Stimulated activated naive B cell treated with anti-CD40 and anti-IgM and Interleukin-4, amounts not matched to agents 10 μg/mL and 1 μg/mL and 100 μg/mL, for 72 hours (primary cell): ENCODE results near the gene C1orf159.
A peak's percentile ranks its signal among the peaks of the same experiment; 100 is the strongest.
"Not testable (repeated sequence)": the region's sequence is repeated elsewhere in the genome, so short reads cannot be mapped to it uniquely, and the experiment has no call there.

Experiments used
- ATAC-seq, 2 donors: fragments of 150-1000 bp; cut with Tn5 transposase; replicated peaks; 2 replicates each; pipeline ENCODE4 v1.10.0; 2021; ENCODE audit warnings: moderate library complexity in 1 of 2
- DNase-seq: peaks from one replicate; pipeline ENCODE4 v3.0.0; 2021
- H3K27ac Mint-ChIP-seq: one replicate; pipeline ENCODE4 v1.8.0; 2022; ENCODE audit warnings: mild to moderate bottlenecking, mixed read lengths
- H3K27me3 Mint-ChIP-seq, 2 donors: one replicate each; pipeline ENCODE4 v1.8.0; 2022; ENCODE audit warnings: mixed read lengths in 2 of 2
- H3K36me3 Mint-ChIP-seq, 2 donors: one replicate each; pipeline ENCODE4 v1.8.0; 2022; ENCODE audit warnings: mixed read lengths in 2 of 2, mild to moderate bottlenecking in 1 of 2
- H3K4me1 Mint-ChIP-seq, 2 donors: one replicate each; pipeline ENCODE4 v1.8.0; 2022; ENCODE audit warnings: mixed read lengths in 2 of 2, mild to moderate bottlenecking in 1 of 2
- H3K4me3 Mint-ChIP-seq, 2 donors: one replicate each; pipeline ENCODE4 v1.8.0; 2022; ENCODE audit warnings: mild to moderate bottlenecking in 2 of 2, mixed read lengths in 2 of 2, moderate library complexity in 1 of 2
- H3K9me3 Mint-ChIP-seq, 2 donors: one replicate each; pipeline ENCODE4 v1.8.0; 2022; ENCODE audit warnings: mixed read lengths in 2 of 2, mild to moderate bottlenecking in 1 of 2

Gene C1orf159

GRCh38 chr1:1110561-1110971 is 5.3 kb downstream of the C1orf159 start:
- H3K4me1 Mint-ChIP-seq = peaks cover 9 to 11% of the 10 kb centered on the region in 2 donors
- peaks cover 0 to 9% of the 10 kb centered on the region in 2 donors for H3K9me3 Mint-ChIP-seq
- H3K36me3 Mint-ChIP-seq = peaks cover 24 to 29% of the 10 kb centered on the region in 2 donors
- H3K27ac Mint-ChIP-seq = no peak overlapping the region
- no peaks in the 10 kb centered on the region for H3K27me3 Mint-ChIP-seq
- H3K4me3 Mint-ChIP-seq = no peak overlapping the region
- no peak for ATAC-seq
- no peak for DNase-seq

DNA sequence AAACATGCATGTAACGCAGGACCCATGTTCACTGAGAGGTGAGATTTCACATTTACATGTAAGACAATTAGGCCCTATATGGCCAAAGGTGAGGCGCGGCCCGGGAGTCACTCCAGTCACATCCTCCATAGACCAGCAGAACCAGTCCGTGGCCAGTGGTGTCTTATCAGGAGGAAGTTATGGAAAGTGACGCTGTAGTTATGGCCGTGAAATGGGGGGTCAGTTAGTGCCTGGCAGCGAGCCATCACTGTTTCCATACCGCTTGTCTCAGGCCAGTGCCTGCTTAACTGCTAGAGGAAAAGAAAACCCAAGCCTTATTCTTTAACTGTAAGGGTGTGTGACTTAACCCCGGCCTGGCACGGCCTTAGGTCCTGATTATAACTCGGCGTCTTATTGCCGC is 6.1 kb downstream of the C1orf159 start:
- ATAC-seq = no peak
- Mint-ChIP-seq H3K9me3 (peaks cover 0 to 9% of the 10 kb centered on the region in 2 donors), H3K4me1 (peaks cover 7% of the 10 kb centered on the region in 2 donors), H3K36me3 (peaks cover 24 to 29% of the 10 kb centered on the region in 2 donors), H3K27me3 (no peaks in the 10 kb centered on the region), H3K27ac (no peak overlapping the region), H3K4me3 (no peak overlapping the region)
- DNase-seq = no peak

DNA sequence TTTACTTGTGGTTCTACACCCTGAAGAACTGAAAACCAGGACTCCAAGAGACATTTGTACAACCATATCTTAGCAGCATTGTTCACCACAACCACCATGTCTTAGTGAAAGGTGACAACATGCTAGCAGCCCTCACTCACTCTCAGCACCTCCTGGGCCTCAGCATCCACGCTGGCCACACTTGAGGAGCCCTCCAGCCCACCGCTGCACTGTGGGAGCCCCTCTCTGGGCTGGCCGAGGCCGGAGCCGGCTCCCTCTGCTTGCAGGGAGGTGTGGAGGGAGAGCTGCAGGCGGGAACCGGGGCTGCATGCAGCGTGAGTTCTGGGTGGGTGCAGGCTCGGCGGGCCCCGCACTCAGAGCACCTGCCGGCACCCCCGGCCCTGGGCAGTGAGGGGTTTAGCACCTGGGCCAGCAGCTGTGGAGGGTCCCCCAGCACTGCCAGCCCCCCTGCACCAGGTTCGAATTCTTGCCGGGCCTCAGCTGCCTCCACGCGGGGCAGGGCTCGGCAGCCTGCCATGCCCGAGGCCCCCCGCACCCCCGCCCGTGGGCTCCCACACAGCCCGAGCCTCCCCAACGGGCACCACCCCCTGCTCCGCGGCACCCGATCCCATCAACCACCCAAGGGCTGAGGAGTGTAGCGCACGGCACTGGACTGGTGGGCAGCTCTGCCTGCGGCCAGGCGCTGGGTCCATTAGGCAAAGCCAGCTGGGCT is 9.2 kb downstream of the C1orf159 start:
- DNase-seq (no peak), ATAC-seq (no peak)
- peaks cover 0 to 19% of the 10 kb centered on the region in 2 donors for H3K36me3 Mint-ChIP-seq
- H3K27ac Mint-ChIP-seq = no peak overlapping the region
- H3K9me3 Mint-ChIP-seq = no peaks in the 10 kb centered on the region
- no peak overlapping the region for H3K4me3 Mint-ChIP-seq
- H3K27me3 Mint-ChIP-seq = no peaks in the 10 kb centered on the region
- peaks cover 0 to 4% of the 10 kb centered on the region in 2 donors for H3K4me1 Mint-ChIP-seq

DNA sequence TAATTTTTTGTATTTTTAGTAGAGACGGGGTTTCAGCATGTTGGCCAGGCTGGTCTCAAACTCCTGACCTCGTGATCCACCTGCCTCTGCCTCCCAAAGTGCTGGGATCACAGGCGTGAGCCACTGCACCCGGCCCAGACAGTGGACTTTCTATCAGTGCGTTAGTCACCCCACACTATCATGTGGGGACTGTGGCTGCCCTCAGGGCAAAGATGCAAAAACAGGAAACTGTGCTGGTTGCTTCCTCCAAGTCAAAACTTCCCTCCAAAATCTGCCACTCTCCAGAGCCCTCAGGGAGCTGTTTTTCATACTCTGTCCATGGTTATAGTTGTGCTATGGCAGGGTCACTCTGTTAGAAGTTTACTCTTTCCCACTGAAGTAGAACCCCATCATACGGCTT is 11.7 kb downstream of the C1orf159 start:
- ATAC-seq, H3K27me3 Mint-ChIP-seq, DNase-seq, H3K27ac Mint-ChIP-seq, H3K4me1 Mint-ChIP-seq, H3K4me3 Mint-ChIP-seq: not testable (repeated sequence)
- H3K36me3 Mint-ChIP-seq = peaks cover 11 to 32% of the 10 kb centered on the region in 2 donors
- H3K9me3 Mint-ChIP-seq = peaks cover 7 to 11% of the 10 kb centered on the region in 2 donors

GRCh38 chr1:1101503-1101902 is 14.4 kb downstream of the C1orf159 start:
- H3K36me3 Mint-ChIP-seq = peaks cover 17 to 33% of the 10 kb centered on the region in 2 donors
- ATAC-seq = no peak
- no peak overlapping the region for H3K27ac Mint-ChIP-seq
- peaks cover 7 to 13% of the 10 kb centered on the region in 2 donors for H3K9me3 Mint-ChIP-seq
- no peaks in the 10 kb centered on the region for H3K27me3 Mint-ChIP-seq
- peaks cover 6 to 7% of the 10 kb centered on the region in 2 donors for H3K4me1 Mint-ChIP-seq
- DNase-seq = no peak
- no peak overlapping the region for H3K4me3 Mint-ChIP-seq

DNA sequence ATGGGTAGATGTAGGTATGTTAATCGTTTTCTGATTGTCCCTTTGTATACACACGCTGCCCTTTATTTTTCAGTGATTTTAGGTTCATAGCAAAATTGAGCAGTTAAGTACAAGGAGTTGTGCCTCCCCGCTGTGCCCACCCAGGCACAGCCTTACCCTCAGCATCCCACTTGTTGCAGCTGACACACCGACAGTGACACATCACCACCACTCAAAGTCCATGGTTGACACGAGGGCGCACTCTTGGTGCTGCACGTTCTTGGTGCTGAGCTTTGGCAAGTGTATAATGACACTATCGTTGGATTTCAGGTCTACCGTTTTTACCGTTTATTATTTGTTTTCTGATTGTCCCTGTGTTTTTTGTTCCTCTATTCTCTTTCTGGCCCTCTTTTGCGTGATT is 15.6 kb downstream of the C1orf159 start:
- H3K9me3 Mint-ChIP-seq = peaks cover 7 to 13% of the 10 kb centered on the region in 2 donors
- H3K27me3 Mint-ChIP-seq = no peaks in the 10 kb centered on the region
- H3K4me3 Mint-ChIP-seq = no peak overlapping the region
- peaks cover 17 to 30% of the 10 kb centered on the region in 2 donors for H3K36me3 Mint-ChIP-seq
- no peak overlapping the region for H3K27ac Mint-ChIP-seq
- ATAC-seq (no peak), DNase-seq (no peak)
- peaks cover 6 to 7% of the 10 kb centered on the region in 2 donors for H3K4me1 Mint-ChIP-seq

GRCh38 chr1:1099506-1100183 is 16.2 kb downstream of the C1orf159 start:
- ATAC-seq = no peak
- no peak overlapping the region for H3K4me3 Mint-ChIP-seq

GRCh38 chr1:1098681-1099421 is 17.0 kb downstream of the C1orf159 start:
- Mint-ChIP-seq H3K27me3 (no peaks in the 10 kb centered on the region), H3K27ac (no peak overlapping the region), H3K4me1 (peaks cover 6 to 7% of the 10 kb centered on the region in 2 donors), H3K9me3 (peaks cover 7 to 13% of the 10 kb centered on the region in 2 donors), H3K36me3 (peaks cover 17 to 30% of the 10 kb centered on the region in 2 donors), H3K4me3 (no peak overlapping the region)
- no peak for DNase-seq
- no peak for ATAC-seq

More at GRCh38 chr1:1099506-1100183, 16.2 kb downstream of the C1orf159 start:
- no peak overlapping the region for H3K27ac Mint-ChIP-seq
- H3K9me3 Mint-ChIP-seq = peaks cover 7 to 13% of the 10 kb centered on the region in 2 donors
- H3K36me3 Mint-ChIP-seq = peaks cover 17 to 30% of the 10 kb centered on the region in 2 donors
- no peak for DNase-seq
- H3K4me1 Mint-ChIP-seq = peaks cover 6 to 7% of the 10 kb centered on the region in 2 donors
- no peaks in the 10 kb centered on the region for H3K27me3 Mint-ChIP-seq

DNA sequence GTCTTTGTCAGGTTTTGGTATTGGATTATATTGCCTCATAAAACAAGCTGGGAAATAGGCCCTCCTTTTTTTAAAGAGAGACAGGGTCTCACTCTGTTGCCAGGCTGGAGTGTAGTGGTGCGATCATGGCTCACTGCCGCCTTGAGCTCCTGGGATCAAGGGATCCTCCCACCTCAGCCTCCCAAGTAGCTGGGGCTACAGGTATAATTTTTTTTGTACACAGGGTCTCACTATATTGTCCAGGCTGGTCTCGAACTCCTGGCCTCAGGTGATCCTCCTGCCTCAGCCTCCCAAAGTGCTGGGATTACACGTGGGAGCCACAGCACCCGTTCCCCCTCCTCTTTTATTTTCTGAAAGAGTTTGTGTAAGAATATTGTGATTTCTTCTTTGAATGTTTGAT is 19.8 kb downstream of the C1orf159 start:
- not testable (repeated sequence) for ATAC-seq, DNase-seq, H3K27me3 Mint-ChIP-seq, H3K27ac Mint-ChIP-seq, H3K4me3 Mint-ChIP-seq
- Mint-ChIP-seq H3K9me3 (peaks cover 8 to 13% of the 10 kb centered on the region in 2 donors), H3K4me1 (peaks cover 15 to 20% of the 10 kb centered on the region in 2 donors), H3K36me3 (peaks cover 17 to 22% of the 10 kb centered on the region in 2 donors)

DNA sequence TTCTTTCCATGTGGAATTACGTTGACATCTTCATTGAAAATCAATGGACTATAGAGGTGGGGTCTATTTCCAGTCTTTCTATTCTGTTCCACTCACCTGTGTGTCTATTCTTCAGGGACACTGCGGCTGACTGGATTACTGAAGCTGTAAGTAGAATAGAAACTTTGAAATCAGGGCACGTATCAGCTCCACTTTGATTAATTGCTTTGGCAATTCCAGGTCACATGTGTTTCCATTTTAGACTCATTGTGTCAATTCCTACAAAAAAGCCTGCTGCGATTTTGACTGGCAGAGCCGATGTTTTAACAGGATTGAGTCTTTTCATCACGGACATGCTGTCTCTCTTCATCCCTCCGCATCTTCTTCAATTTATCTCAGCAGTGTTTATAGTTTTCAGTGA is 20.9 kb downstream of the C1orf159 start:
- Mint-ChIP-seq H3K4me1 (peaks cover 15 to 20% of the 10 kb centered on the region in 2 donors), H3K27me3 (no peaks in the 10 kb centered on the region), H3K36me3 (peaks cover 11 to 24% of the 10 kb centered on the region in 2 donors), H3K9me3 (peaks cover 6 to 8% of the 10 kb centered on the region in 2 donors), H3K27ac (no peak overlapping the region), H3K4me3 (no peak overlapping the region)
- ATAC-seq (no peak), DNase-seq (no peak)

DNA sequence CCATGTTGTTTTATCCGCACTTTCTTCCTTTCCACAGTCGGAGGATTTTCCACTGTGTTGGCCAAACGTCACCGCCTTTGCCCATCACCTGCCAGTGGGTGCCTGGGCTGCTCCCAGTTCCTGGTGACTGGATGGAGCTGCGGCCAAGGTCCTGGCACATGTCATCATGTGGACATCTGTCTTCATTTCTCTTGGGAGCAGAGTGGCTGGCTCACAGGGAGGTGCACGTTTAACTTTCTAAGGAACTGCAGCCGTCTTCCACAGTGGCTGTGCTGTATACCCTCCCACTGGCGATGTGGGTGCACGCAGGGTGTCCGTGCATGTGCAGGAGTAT is 22.3 kb downstream of the C1orf159 start:
- DNase-seq (no peak), ATAC-seq (no peak)
- H3K36me3 Mint-ChIP-seq = peaks cover 6 to 20% of the 10 kb centered on the region in 2 donors
- H3K4me1 Mint-ChIP-seq = peaks cover 11 to 20% of the 10 kb centered on the region in 2 donors
- H3K9me3 Mint-ChIP-seq = peaks cover 0 to 2% of the 10 kb centered on the region in 2 donors
- H3K27ac Mint-ChIP-seq = no peak overlapping the region
- no peak overlapping the region for H3K4me3 Mint-ChIP-seq
- no peaks in the 10 kb centered on the region for H3K27me3 Mint-ChIP-seq

GRCh38 chr1:1092894-1093609 is 22.8 kb downstream of the C1orf159 start:
- Mint-ChIP-seq H3K9me3 (peaks cover 0 to 2% of the 10 kb centered on the region in 2 donors), H3K4me3 (no peak overlapping the region), H3K4me1 (peaks cover 14 to 19% of the 10 kb centered on the region in 2 donors), H3K36me3 (peaks cover 9 to 24% of the 10 kb centered on the region in 2 donors), H3K27ac (no peak overlapping the region), H3K27me3 (no peaks in the 10 kb centered on the region)
- DNase-seq (no peak), ATAC-seq (peak; percentile 36 to 76)

DNA sequence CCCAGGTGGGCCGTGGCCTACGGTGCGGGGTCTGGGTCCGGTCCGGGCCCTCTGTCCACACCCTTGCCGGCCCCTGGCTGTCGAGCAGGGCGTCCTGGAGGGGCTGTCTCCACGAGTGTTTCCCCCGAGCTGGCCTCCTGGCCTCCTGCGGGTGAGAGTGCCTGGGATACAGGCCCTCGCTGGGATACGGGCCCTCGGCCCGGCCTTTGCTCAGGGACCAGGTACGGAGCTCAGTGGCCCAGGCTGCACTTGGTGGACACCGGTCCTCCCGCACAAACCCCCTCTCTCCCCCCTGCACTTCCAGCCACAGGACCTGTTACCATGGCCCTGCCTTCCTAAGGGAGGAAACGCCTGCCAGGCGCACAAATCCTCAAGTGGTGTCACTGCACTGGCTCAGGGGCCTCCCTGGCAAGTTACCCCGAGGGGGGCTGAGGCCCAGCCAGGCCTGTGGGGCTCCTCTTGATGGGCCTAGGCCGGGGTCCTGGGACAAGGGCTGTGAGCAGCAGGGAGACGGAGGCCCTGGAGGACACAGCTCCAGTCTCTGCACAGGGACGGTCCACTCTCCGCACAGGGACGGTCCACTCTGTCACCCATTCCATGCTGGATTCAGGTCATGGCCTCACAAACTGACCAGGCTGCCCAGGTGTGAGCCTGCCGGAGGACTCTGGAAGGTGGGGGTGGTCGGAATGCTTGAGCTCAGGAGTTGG is 23.6 kb downstream of the C1orf159 start:
- H3K27ac Mint-ChIP-seq = no peak overlapping the region
- peaks cover 0 to 2% of the 10 kb centered on the region in 2 donors for H3K9me3 Mint-ChIP-seq
- H3K27me3 Mint-ChIP-seq = no peaks in the 10 kb centered on the region
- no peak for ATAC-seq
- no peak overlapping the region for H3K4me3 Mint-ChIP-seq
- peaks cover 6 to 24% of the 10 kb centered on the region in 2 donors for H3K36me3 Mint-ChIP-seq
- DNase-seq = no peak
- peaks cover 11 to 13% of the 10 kb centered on the region in 2 donors for H3K4me1 Mint-ChIP-seq
